A549 (cell line): Measurements from ENCODE around the gene CLMN. TPM values are rescaled to one million over a fixed set of nuclear protein-coding genes. Genes with fewer than 3 reads are reported as not detected.

Source experiments
- ATAC-seq, 2 experiments: fragments of 200-7000 bp in 1 of 2; fragments of >200 bp in 1 of 2; cut with Nextera tagmentation in 1 of 2; cut with Tn5 transposase in 1 of 2; 3 replicates each; pipeline versions ENCODE4 v1.8.0 to v1.9.1; 2018 to 2020; ENCODE audit warnings: mild to moderate bottlenecking in 1 of 2, moderate library complexity in 1 of 2
- CTCF ChIA-PET: fragments of 300-600 bp; sonication (Branson Sonifier 250); formaldehyde crosslinking; extraction: SDS; loops from one replicate; lab custom pipeline; 2021; ENCODE audit warnings: antibody characterized with exemption, inconsistent platforms; lab: Yijun Ruan, JAX
- POLR2A ChIA-PET: fragments of 350-600 bp; formaldehyde crosslinking; extraction: SDS; loops from one replicate; lab custom pipeline; 2021; ENCODE audit warnings: antibody characterized with exemption, inconsistent platforms; lab: Yijun Ruan, JAX
- DNase-seq, 2 experiments: peaks; one replicate each; pipeline versions ENCODE4 v3.0.0 to v3.0.0-alpha.2; 2011 to 2016; ENCODE audit warnings: low read depth in 1 of 2, low spot score in 1 of 2
- FAIRE-seq: peaks from 2 replicates; lab custom pipeline; 2011; peaks lifted over from hg19 to GRCh38; lab: Jason Lieb, UNC
- H3K27ac ChIP-seq, 2 experiments: fragments of >200 bp; sonication (Bioruptor Twin); formaldehyde crosslinking; 3 replicates each; pipeline ENCODE4 v1.5.1; 2016 to 2017
- H3K4me1 ChIP-seq: fragments of >200 bp; sonication (Bioruptor Twin); formaldehyde crosslinking; 3 replicates; pipeline ENCODE4 v1.6.1; 2016
- H3K4me2 ChIP-seq: fragments of >200 bp; sonication (Bioruptor Twin); formaldehyde crosslinking; 3 replicates; pipeline ENCODE4 v1.6.1; 2016
- H3K4me3 ChIP-seq: fragments of >200 bp; sonication (Bioruptor Twin); formaldehyde crosslinking; 3 replicates; pipeline ENCODE4 v1.5.1; 2016
- H3K9me3 ChIP-seq: fragments of >200 bp; sonication (Bioruptor Twin); formaldehyde crosslinking; 3 replicates; pipeline ENCODE4 v1.6.1; 2016
- BCL3 ChIP-seq: fragments of >200 bp; sonication (Bioruptor Twin); formaldehyde crosslinking; IDR thresholded peaks from 3 replicates; pipeline ENCODE4 v1.6.1; 2016
- BHLHE40 ChIP-seq: IDR thresholded peaks from 2 replicates; pipeline ENCODE4 v1.6.1; 2012; ENCODE audit warnings: low read depth, low read length, inconsistent platforms
- CBX2 ChIP-seq: fragments of 200-600 bp; sonication (generic); IDR thresholded peaks from 2 replicates; pipeline ENCODE4 v1.6.1; 2016; ENCODE audit warnings: low read depth, mild to moderate bottlenecking, borderline replicate concordance
- CEBPB ChIP-seq, 2 experiments: fragments of >200 bp in 1 of 2; sonication (Bioruptor Twin) in 1 of 2; formaldehyde crosslinking in 1 of 2; IDR thresholded peaks; 2 replicates each; pipeline ENCODE4 v1.6.1; 2012 to 2016
- CTCF ChIP-seq: fragments of >200 bp; sonication (Bioruptor Twin); formaldehyde crosslinking; IDR thresholded peaks from 3 replicates; pipeline ENCODE4 v1.5.1; 2016
- EHMT2 ChIP-seq: fragments of 200-600 bp; sonication (generic); IDR thresholded peaks from 2 replicates; pipeline ENCODE4 v1.6.1; 2016; ENCODE audit warnings: antibody characterized with exemption, low read depth, mild to moderate bottlenecking, moderate library complexity
- EP300 ChIP-seq, 2 experiments: fragments of >200 bp; sonication (Bioruptor Twin); formaldehyde crosslinking; IDR thresholded peaks; 2 replicates in 1 of 2; 3 replicates in 1 of 2; pipeline ENCODE4 v1.6.1; 2016 to 2017
- ESRRA ChIP-seq: fragments of 150-350 bp; IDR thresholded peaks from 2 replicates; pipeline ENCODE4 v1.6.1; 2014; ENCODE audit warnings: mild to moderate bottlenecking, low read length, borderline replicate concordance
- FOSB ChIP-seq: fragments of 250-450 bp; sonication (Bioruptor Pico); IDR thresholded peaks from 2 replicates; pipeline ENCODE4 v1.5.0; 2020; ENCODE audit warnings: mild to moderate bottlenecking, moderate library complexity
- FOSL2 ChIP-seq, 2 experiments: fragments of 450-650 bp in 1 of 2; fragments of >200 bp in 1 of 2; sonication (Bioruptor Twin) in 1 of 2; formaldehyde crosslinking; IDR thresholded peaks; 2 replicates each; pipeline versions ENCODE4 v1.5.0 to v1.6.1; 2016 to 2020; ENCODE audit warnings: mild to moderate bottlenecking in 1 of 2, moderate library complexity in 1 of 2
- FOXS1 ChIP-seq: fragments of 250-450 bp; sonication (Bioruptor Pico); IDR thresholded peaks from 2 replicates; pipeline ENCODE4 v1.5.0; 2020; ENCODE audit warnings: mild to moderate bottlenecking, moderate library complexity
- HMGXB4 ChIP-seq: fragments of 250-450 bp; sonication (Bioruptor Pico); IDR thresholded peaks from 2 replicates; pipeline ENCODE4 v1.5.0; 2021; ENCODE audit warnings: mild to moderate bottlenecking, moderate library complexity, borderline replicate concordance
- HOXA7 ChIP-seq: fragments of 250-450 bp; sonication (Bioruptor Pico); IDR thresholded peaks from 2 replicates; pipeline ENCODE4 v1.5.0; 2020; ENCODE audit warnings: mild to moderate bottlenecking, moderate library complexity
- HOXB5 ChIP-seq: fragments of 250-450 bp; sonication (Bioruptor Pico); IDR thresholded peaks from 2 replicates; pipeline ENCODE4 v1.5.0; 2020; ENCODE audit warnings: mild to moderate bottlenecking, moderate library complexity
- JUNB ChIP-seq: fragments of >200 bp; sonication (Bioruptor Twin); formaldehyde crosslinking; IDR thresholded peaks from 2 replicates; pipeline ENCODE4 v1.6.1; 2016
- KDM1A ChIP-seq: fragments of 200-600 bp; sonication (generic); IDR thresholded peaks from 2 replicates; pipeline ENCODE4 v1.6.1; 2016; ENCODE audit warnings: low read depth, mild to moderate bottlenecking
- KDM5A ChIP-seq: fragments of 200-600 bp; sonication (generic); IDR thresholded peaks from 2 replicates; pipeline ENCODE4 v1.6.1; 2016; ENCODE audit warnings: antibody characterized with exemption, mild to moderate bottlenecking
- MAFK ChIP-seq: fragments of 450-650 bp; IDR thresholded peaks from 2 replicates; pipeline ENCODE4 v1.6.1; 2014; ENCODE audit not compliant: partially characterized antibody
- MYC ChIP-seq: IDR thresholded peaks from 2 replicates; pipeline ENCODE4 v1.6.1; 2012; ENCODE audit warnings: mild to moderate bottlenecking, inconsistent platforms, low read length, improper control_type of control experiment, borderline replicate concordance
- NFE2L2 ChIP-seq: fragments of 150-350 bp; conservative IDR thresholded peaks from 2 replicates; pipeline ENCODE4 v1.6.1; 2014; ENCODE audit warnings: low read length
- NR3C1 ChIP-seq: fragments of >200 bp; sonication (Bioruptor Twin); formaldehyde crosslinking; IDR thresholded peaks from 3 replicates; pipeline ENCODE4 v1.6.1; 2017
- PBX3 ChIP-seq: IDR thresholded peaks from 2 replicates; pipeline ENCODE4 v1.6.1; 2012
- PHF8 ChIP-seq: fragments of 200-600 bp; sonication (generic); IDR thresholded peaks from 2 replicates; pipeline ENCODE4 v1.6.1; 2016; ENCODE audit warnings: low read depth, mild to moderate bottlenecking, antibody characterized with exemption, moderate library complexity, borderline replicate concordance
- RAD21 ChIP-seq, 2 experiments: fragments of >200 bp in 1 of 2; sonication (Bioruptor Twin) in 1 of 2; formaldehyde crosslinking in 1 of 2; IDR thresholded peaks in 1 of 2; conservative IDR thresholded peaks in 1 of 2; 2 replicates in 1 of 2; 3 replicates in 1 of 2; pipeline ENCODE4 v1.6.1; 2012 to 2018; ENCODE audit warnings: inconsistent platforms in 1 of 2
- RNF2 ChIP-seq: fragments of 200-600 bp; sonication (generic); IDR thresholded peaks from 2 replicates; pipeline ENCODE4 v1.6.1; 2016; ENCODE audit warnings: low read depth, mild to moderate bottlenecking, antibody characterized with exemption, moderate library complexity, borderline replicate concordance
- SMC3 ChIP-seq: fragments of >200 bp; sonication (Bioruptor Twin); formaldehyde crosslinking; IDR thresholded peaks from 3 replicates; pipeline ENCODE4 v1.6.1; 2018; ENCODE audit warnings: inconsistent platforms
- TP53 ChIP-seq: fragments of 250-450 bp; sonication (Bioruptor Pico); IDR thresholded peaks from 2 replicates; pipeline ENCODE4 v1.5.0; 2021; ENCODE audit warnings: mild to moderate bottlenecking, moderate library complexity
- ZC3H11A ChIP-seq: fragments of 450-650 bp; IDR thresholded peaks from 2 replicates; pipeline ENCODE4 v1.6.1; 2014; ENCODE audit warnings: antibody characterized with exemption, mild to moderate bottlenecking
- ZFP36 ChIP-seq: fragments of 450-650 bp; IDR thresholded peaks from 2 replicates; pipeline ENCODE4 v1.6.1; 2014; ENCODE audit warnings: borderline replicate concordance; ENCODE audit not compliant: partially characterized antibody
- ZSCAN20 ChIP-seq: fragments of 250-450 bp; sonication (Bioruptor Pico); IDR thresholded peaks from 2 replicates; pipeline ENCODE4 v1.8.0; 2022; ENCODE audit warnings: mild to moderate bottlenecking, moderate library complexity
- WGBS: methylation state at CpG from one replicate; pipeline ENCODE4 v1.1.6; 2017; ENCODE audit errors: missing lambda C conversion rate; 5-methylcytosine and 5-hydroxymethylcytosine counted together
- polyA plus RNA-seq, 4 experiments: library from polyadenylated mRNA; depleted of rRNA in 3 of 4; stranded (reverse); fragments of >200 nt; fragmentation: RNase III in 1 of 4; extraction: RNeasy Plus Mini Kit Qiagen cat#74134 plus additional on column Dnase treatment in 1 of 4; gene quantifications; 2 replicates in 3 of 4; 3 replicates in 1 of 4; pipeline ENCODE4 v1.2.3, GENCODE V29; 2011 to 2017
- TF ChIP-seq, protein P1 (sequence below): fragments of >200 bp; sonication (Bioruptor Twin); formaldehyde crosslinking; IDR thresholded peaks from 2 replicates; pipeline ENCODE4 v1.6.1; 2016

The CLMN gene
- polyA plus RNA-seq, 2 of the 4 experiments (the other 2 are of a cell fraction): 2.9 to 10.6 TPM

- FAIRE-seq (no peak), ATAC-seq (no peak), DNase-seq (no peak)
- Histone ChIP-seq H3K4me2 (no peak overlapping the region), H3K4me1 (no peaks in the 10 kb centered on the region), H3K9me3 (peaks cover 4% of the 10 kb centered on the region; the same call in 2 of the 3 replicates), H3K27ac (no peak overlapping the region), H3K4me3 (no peak overlapping the region)
- 56% methylated on average over 2 of the region's 2 CpGs for WGBS
- POLR2A ChIA-PET: no interaction called here
- CTCF ChIA-PET: interaction anchor here (1.6 kb wide), 1 partner anchor 260 kb away, joined by 3 read pairs; no protein-coding TSS in a partner anchor
- no peak for TF ChIP-seq MAFK
- TF ChIP-seq HOXA7 (CRISPR knock-in tag): no peak
- TF ChIP-seq CBX2: no peak
- TF ChIP-seq, protein P1, sequence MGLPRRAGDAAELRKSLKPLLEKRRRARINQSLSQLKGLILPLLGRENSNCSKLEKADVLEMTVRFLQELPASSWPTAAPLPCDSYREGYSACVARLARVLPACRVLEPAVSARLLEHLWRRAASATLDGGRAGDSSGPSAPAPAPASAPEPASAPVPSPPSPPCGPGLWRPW: no peak
- TF ChIP-seq FOSB (CRISPR knock-in tag): no peak
- TF ChIP-seq CEBPB (IDR thresholded peaks at IDR 0.05): no peak
- TF ChIP-seq HOXB5 (CRISPR knock-in tag): no peak
- no peak for TF ChIP-seq FOXS1 (CRISPR knock-in tag)
- no peak for TF ChIP-seq KDM5A
- TF ChIP-seq TP53 (CRISPR knock-in tag): no peak
- no peak for TF ChIP-seq JUNB
- no peak for TF ChIP-seq CTCF
- no peak for TF ChIP-seq EHMT2
- no peak for TF ChIP-seq HMGXB4
- no peak for TF ChIP-seq PBX3
- TF ChIP-seq RAD21 (conservative IDR thresholded peaks at IDR 0.05 in 1 of 2, IDR thresholded peaks at IDR 0.05 in 1 of 2): no peak
- TF ChIP-seq SMC3: no peak
- TF ChIP-seq ZSCAN20: no peak
Measured at GRCh38 chr14:95167177-95167576, 152.5 kb downstream of the CLMN start.

- ChIA-PET POLR2A (no interaction called here), CTCF (no interaction called here)
- WGBS: 78% methylated on average over 3 of the region's 3 CpGs
- no peak overlapping the region for H3K27ac ChIP-seq
- peaks cover 4% of the 10 kb centered on the region; the same call in 2 of the 3 replicates for H3K9me3 ChIP-seq
- no peak for ATAC-seq
- DNase-seq: no peak
- TF ChIP-seq NR3C1: no peak
- TF ChIP-seq BCL3: no peak
- TF ChIP-seq, protein P1: no peak
- no peak for TF ChIP-seq NFE2L2
- no peak for TF ChIP-seq BHLHE40
- TF ChIP-seq ZC3H11A: no peak
- no peak for TF ChIP-seq MYC
- TF ChIP-seq FOSL2 (IDR thresholded peaks at IDR 0.05): no peak
- TF ChIP-seq FOSL2 (CRISPR knock-in tag; IDR thresholded peaks at IDR 0.05): no peak
- TF ChIP-seq KDM1A: no peak
- no peak for TF ChIP-seq RNF2
- TF ChIP-seq EP300 (IDR thresholded peaks at IDR 0.05): no peak
- TF ChIP-seq ESRRA: no peak
- TF ChIP-seq RAD21 (conservative IDR thresholded peaks at IDR 0.05 in 1 of 2, IDR thresholded peaks at IDR 0.05 in 1 of 2): no peak
- no peak for TF ChIP-seq PHF8
- TF ChIP-seq KDM5A: no peak
- no peak for TF ChIP-seq ZFP36
- no peak overlapping the region for H3K4me2 ChIP-seq
- H3K4me1 ChIP-seq: no peaks in the 10 kb centered on the region
- no peak for FAIRE-seq
- H3K4me3 ChIP-seq: no peak overlapping the region
Measured at GRCh38 chr14:95165517-95165916, 154.2 kb downstream of the CLMN start.
